Activated CD8-positive, alpha-beta memory T cell treated with anti-CD3 and anti-CD28 coated beads, Interleukin-2, amount 50 U/mL, for 24 hours (primary cell): ENCODE data around the gene NTRK3.
"Not testable (repeated sequence)": the region's sequence is repeated elsewhere in the genome, so short reads cannot be mapped to it uniquely, and the experiment has no call there.

ENCODE experiments used
- DNase-seq: peaks from one replicate; pipeline ENCODE4 v3.0.0-alpha.2; 2020; ENCODE audit errors: extremely low read depth

The NTRK3 gene

GRCh38 chr15:88073391-88073691, 183.2 kb downstream of the NTRK3 start:
- no peak for DNase-seq

GRCh38 chr15:88072598-88073390, 183.7 kb downstream of the NTRK3 start:
- DNase-seq, result no peak

GRCh38 chr15:88072133-88072532, 184.4 kb downstream of the NTRK3 start:
- not testable (repeated sequence) for DNase-seq

- no peak for DNase-seq
Measured at GRCh38 chr15:88071141-88071540, 185.4 kb downstream of the NTRK3 start.

GRCh38 chr15:88069561-88069960, 187.0 kb downstream of the NTRK3 start:
- DNase-seq, result no peak

- DNase-seq, result no peak
Measured at GRCh38 chr15:88067331-88067685, 189.2 kb downstream of the NTRK3 start.

GRCh38 chr15:88066636-88067330, 189.8 kb downstream of the NTRK3 start:
- no peak for DNase-seq

- no peak for DNase-seq
Measured at GRCh38 chr15:88061452-88061851, 195.1 kb downstream of the NTRK3 start.

GRCh38 chr15:88060383-88060782, 196.2 kb downstream of the NTRK3 start:
- no peak for DNase-seq

GRCh38 chr15:88057836-88058235, 198.7 kb downstream of the NTRK3 start:
- no peak for DNase-seq

GRCh38 chr15:88049506-88049905, 207.0 kb downstream of the NTRK3 start:
- no peak for DNase-seq

GRCh38 chr15:88048755-88049154, 207.8 kb downstream of the NTRK3 start:
- no peak for DNase-seq

- DNase-seq, result no peak
Measured at GRCh38 chr15:88048237-88048636, 208.3 kb downstream of the NTRK3 start.

- no peak for DNase-seq
Measured at GRCh38 chr15:88046576-88047129, 209.9 kb downstream of the NTRK3 start.

GRCh38 chr15:88043396-88043795, 213.1 kb downstream of the NTRK3 start:
- no peak for DNase-seq

GRCh38 chr15:88042047-88042446, 214.5 kb downstream of the NTRK3 start:
- no peak for DNase-seq

GRCh38 chr15:88040516-88040915, 216.0 kb downstream of the NTRK3 start:
- no peak for DNase-seq

- DNase-seq, result no peak
Measured at GRCh38 chr15:88038261-88038660, 218.3 kb downstream of the NTRK3 start.

- DNase-seq, result no peak
Measured at GRCh38 chr15:88036154-88036839, 220.2 kb downstream of the NTRK3 start.

- DNase-seq, result no peak
Measured at GRCh38 chr15:88035381-88035780, 221.2 kb downstream of the NTRK3 start.

GRCh38 chr15:88033421-88033820, 223.1 kb downstream of the NTRK3 start:
- DNase-seq, result not testable (repeated sequence)

GRCh38 chr15:88032787-88033186, 223.8 kb downstream of the NTRK3 start:
- no peak for DNase-seq

GRCh38 chr15:88031461-88031860, 225.1 kb downstream of the NTRK3 start:
- no peak for DNase-seq
